GM19025 (cell line): ENCODE measurements around the gene FMO2.
A peak's percentile ranks its signal among the peaks of the same experiment; 100 is the strongest.

Source experiments
- ATAC-seq: cut with Tn5 transposase; IDR thresholded peaks from one replicate; pipeline ENCODE4 v1.9.1; 2021; ENCODE audit warnings: mild to moderate bottlenecking, low read depth, moderate library complexity; ENCODE audit not compliant: unreplicated experiment

Gene FMO2

GRCh38 chr1:171251952-171252300 is 66.8 kb downstream of the FMO2 start:
- no peak for ATAC-seq

DNA sequence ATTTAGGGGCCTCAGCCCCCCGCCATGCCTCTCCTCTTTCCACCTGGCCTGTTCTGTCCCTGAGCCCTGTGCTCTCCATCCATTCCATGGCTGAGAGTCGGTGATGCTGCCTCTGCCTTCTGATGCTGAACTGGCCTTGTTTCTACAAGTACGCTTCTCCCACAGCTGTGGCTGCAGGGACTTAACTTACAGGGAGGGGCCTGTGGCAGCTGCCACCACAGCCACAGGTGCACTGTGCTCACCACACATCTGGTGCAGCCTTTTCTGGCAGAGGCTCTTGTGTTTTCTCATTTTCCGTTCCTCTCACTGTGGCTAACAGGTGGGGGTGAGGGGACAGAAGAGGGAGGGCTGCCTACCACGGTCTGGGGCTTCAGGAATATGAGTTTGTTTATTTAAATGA is 67.4 kb downstream of the FMO2 start:
- peak; percentile 87 for ATAC-seq

DNA sequence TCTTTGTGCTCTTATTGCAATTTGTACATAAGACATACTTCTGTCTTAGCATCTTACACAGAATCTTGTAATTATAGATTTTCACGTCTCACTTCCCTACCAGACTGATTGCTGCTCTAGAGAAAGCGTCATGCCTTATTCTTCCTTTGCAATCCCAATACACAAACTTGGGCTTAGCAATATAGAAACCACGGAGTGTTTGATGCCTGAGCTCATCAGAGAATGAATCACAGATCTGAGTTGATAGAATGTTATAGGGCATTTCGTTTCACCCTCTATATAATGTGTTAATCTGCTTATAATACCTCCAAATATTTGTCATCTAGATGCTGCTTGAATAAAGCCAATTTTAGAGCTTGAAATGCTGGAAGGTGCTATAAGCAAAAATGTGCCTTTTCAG is 69.8 kb downstream of the FMO2 start:
- no peak for ATAC-seq

- ATAC-seq: no peak
These were observed 72.0 kb downstream of the FMO2 start for GRCh38 chr1:171256940-171257606.

DNA sequence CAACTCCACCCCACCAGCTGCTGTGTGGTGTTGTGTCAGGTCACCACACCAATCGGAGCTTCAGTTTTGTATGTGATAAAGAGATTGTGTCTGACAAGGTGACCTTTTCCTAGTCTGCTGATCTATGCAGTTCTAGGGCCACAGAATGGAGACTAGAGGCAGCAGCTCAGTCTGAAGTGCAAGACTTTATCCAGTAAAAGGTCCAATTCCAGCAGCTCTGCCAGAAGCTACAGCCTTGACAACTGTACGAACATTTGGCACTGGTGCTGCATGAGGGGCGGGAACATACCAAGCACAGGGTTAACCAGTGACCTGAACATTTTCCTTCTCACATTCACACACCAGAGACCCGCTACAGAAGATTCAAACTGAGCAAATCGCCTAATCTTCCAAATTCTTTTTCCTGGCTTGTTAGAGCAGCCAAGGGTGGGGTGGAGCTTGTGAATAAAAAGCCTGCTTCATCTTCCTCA is 72.5 kb downstream of the FMO2 start:
- no peak for ATAC-seq

- no peak for ATAC-seq
These were observed 73.3 kb downstream of the FMO2 start for GRCh38 chr1:171258429-171258828.

DNA sequence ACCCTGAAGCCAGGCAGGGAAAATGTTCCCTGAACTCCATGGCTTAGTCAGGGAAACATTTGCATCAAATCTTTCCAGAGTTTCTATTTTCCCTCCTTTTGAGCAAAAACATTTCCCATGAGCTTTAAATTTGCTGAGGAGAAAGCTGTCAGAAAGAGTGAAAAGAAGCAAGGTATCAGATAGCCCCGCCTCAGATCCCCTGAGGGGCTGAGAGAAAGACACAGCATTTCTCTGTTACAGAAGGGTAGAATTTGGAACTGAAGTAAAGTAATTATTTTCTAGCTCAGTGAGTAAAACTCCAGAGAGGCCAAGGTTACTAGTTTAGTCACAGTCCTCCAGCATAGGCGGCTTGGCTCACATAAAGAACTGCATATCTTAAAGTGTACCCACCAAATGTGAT is 73.8 kb downstream of the FMO2 start:
- no peak for ATAC-seq
